Colonic mucosa (tissue), 4 donors: ENCODE results near the gene ERFE. TPM values are rescaled to one million over a fixed set of nuclear protein-coding genes. Genes with fewer than 3 reads are reported as not detected.
"Not testable (repeated sequence)": the region's sequence is repeated elsewhere in the genome, so short reads cannot be mapped to it uniquely, and the experiment has no call there.

Source experiments
- DNase-seq: peaks from one replicate; pipeline ENCODE4 v3.0.0-alpha.2; 2020
- H3K27ac ChIP-seq: fragments of 200-600 bp; one replicate; pipeline ENCODE4 v1.8.0; 2021
- H3K27me3 ChIP-seq: fragments of 200-600 bp; one replicate; pipeline ENCODE4 v1.8.0; 2021
- H3K36me3 ChIP-seq: fragments of 200-600 bp; one replicate; pipeline ENCODE4 v1.8.0; 2021
- H3K4me1 ChIP-seq: fragments of 200-600 bp; one replicate; pipeline ENCODE4 v1.8.0; 2021; ENCODE audit warnings: mild to moderate bottlenecking
- H3K4me3 ChIP-seq: fragments of 200-600 bp; one replicate; pipeline ENCODE4 v1.8.0; 2021
- H3K9ac ChIP-seq, 2 donors: one replicate each; pipeline ENCODE4 v1.7.0; 2013; ENCODE audit warnings: control low read depth in 2 of 2, low read depth in 2 of 2, low read length in 2 of 2
- H3K9me3 ChIP-seq: fragments of 200-600 bp; one replicate; pipeline ENCODE4 v1.8.0; 2021
- CTCF ChIP-seq: fragments of 200-600 bp; IDR thresholded peaks from one replicate; pipeline ENCODE4 v1.8.0; 2022; ENCODE audit warnings: antibody characterized with exemption, mild to moderate bottlenecking
- intact Hi-C: fragments of 100-400 bp; cut with DNase I; formaldehyde crosslinking; loops from one replicate; pipeline ENCODE4 v1.14.1; 2022
- total RNA-seq, 2 donors: library from RNA; stranded (reverse); fragmentation: NEBNext Ultra II Directional in 1 of 2; extraction: Animal tissue kit (Norgen Biotek cat#: 25700) in 1 of 2; gene quantifications; one replicate each; pipeline ENCODE4 v1.2.1, GENCODE V29; 2021
- donor health status: healthy.
- donor health status: DM: no; HTN: no; CAD: no.
- donor health status: DM: no; HTN: no; CAD: no.

ERFE gene
- total RNA-seq, 2 donors from 2014 or later = 0.50 TPM; not detected in 1

DNA sequence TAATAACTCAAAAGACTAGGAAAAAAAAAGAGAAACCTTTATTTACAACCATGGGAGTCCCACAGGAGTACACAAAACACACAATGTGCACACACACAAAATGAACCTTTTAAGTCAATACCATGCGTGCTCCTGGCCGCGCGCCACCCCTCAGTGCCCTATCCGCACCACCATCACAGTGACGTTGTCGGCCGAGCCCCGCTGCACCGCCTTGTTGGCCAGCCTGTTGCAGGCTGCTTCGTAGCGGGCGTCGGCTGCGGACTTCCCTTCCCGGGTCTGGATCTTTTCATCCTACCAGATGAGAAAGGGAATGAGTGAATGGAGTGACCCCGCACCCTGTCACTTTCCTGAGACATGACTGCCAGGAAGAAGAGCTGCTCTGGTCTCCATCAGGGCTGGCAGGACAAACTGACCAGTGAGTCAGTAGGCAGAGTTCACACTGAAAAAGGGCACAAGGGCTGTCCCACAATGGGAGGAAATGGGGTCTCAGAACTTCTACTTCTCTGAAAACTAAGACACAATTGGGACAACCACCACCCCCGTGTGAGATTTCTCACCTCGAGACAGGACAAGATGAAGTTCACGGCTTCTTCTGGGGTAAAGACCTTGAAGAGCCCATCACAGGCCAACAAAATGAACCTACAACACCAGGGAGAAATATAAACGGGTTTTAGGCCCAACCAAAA, 11.8 kb downstream of the ERFE start:
- no peak for TF ChIP-seq CTCF
- intact Hi-C loops = no loop called here
- Histone ChIP-seq H3K9ac (no peak overlapping the region), H3K9me3 (no peaks in the 10 kb centered on the region), H3K27ac (peak overlapping the region; percentile 48), H3K4me3 (no peak overlapping the region), H3K27me3 (no peaks in the 10 kb centered on the region), H3K4me1 (peaks cover 2% of the 10 kb centered on the region), H3K36me3 (peaks cover 8% of the 10 kb centered on the region)
- DNase-seq = no peak

- H3K36me3 ChIP-seq, intact Hi-C loops, H3K27me3 ChIP-seq, H3K4me3 ChIP-seq, H3K9me3 ChIP-seq, H3K9ac ChIP-seq, H3K4me1 ChIP-seq, DNase-seq, H3K27ac ChIP-seq: not testable (repeated sequence)
These were observed 12.3 kb downstream of the ERFE start for GRCh38 chr2:238171072-238171431.

DNA sequence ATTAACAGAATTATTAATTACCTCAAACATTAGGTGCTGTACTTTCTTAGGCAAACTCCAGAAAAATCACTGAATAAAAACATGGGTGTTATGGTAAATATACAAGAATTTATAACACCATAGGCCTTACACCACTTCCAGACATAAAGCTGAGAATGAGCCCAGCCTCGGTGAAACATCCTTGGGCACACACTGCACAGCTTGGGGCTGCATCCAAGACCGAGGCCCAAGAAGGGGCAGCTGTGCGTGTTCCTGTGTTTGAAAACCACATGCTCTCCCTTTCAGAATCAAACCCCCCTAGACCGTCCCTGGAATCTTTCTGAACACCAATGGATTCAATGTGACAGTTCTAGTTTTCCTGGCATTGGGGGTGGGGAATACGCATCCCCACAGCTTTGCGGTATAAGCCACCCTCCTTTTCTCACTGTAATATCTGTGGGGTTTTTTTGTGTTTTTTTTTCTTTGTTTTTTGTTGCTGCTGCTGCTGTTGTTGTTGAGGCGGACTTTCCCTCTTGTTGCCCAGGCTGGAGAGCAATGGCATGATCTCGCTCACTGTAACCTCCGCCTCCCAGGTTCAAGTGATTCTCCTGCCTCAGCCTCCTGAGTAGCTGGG, 12.9 kb downstream of the ERFE start:
- H3K27me3 ChIP-seq = no peaks in the 10 kb centered on the region
- H3K9me3 ChIP-seq = no peaks in the 10 kb centered on the region
- intact Hi-C loops = no loop called here
- no peak overlapping the region for H3K9ac ChIP-seq
- H3K36me3 ChIP-seq = peaks cover 8% of the 10 kb centered on the region
- H3K4me3 ChIP-seq = no peak overlapping the region
- no peak overlapping the region for H3K27ac ChIP-seq
- no peak for DNase-seq
- H3K4me1 ChIP-seq = peaks cover 2% of the 10 kb centered on the region
- no peak for TF ChIP-seq CTCF

DNA sequence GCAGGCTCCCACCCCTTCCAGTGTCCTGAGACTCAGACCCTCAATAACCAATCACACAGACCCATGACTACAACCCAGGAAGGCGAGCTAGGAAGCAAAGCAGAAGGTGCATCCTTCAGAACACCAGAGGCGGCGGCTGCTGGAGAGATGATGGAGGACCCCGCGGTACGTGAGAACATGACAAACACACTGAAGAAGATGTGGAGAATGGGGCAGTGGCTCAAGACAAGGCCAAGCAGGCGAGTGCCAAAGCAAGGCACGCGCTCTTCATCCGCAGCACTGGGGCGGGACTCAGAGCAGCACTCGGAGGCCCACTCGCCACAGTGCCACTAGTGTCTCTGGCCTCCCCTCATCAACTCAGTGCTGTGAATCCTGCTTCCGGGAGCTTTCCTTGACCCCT, 13.7 kb downstream of the ERFE start:
- no peaks in the 10 kb centered on the region for H3K27me3 ChIP-seq
- intact Hi-C loops = no loop called here
- no peak overlapping the region for H3K27ac ChIP-seq
- no peak for TF ChIP-seq CTCF
- peaks cover 8% of the 10 kb centered on the region for H3K36me3 ChIP-seq
- no peaks in the 10 kb centered on the region for H3K9me3 ChIP-seq
- H3K4me3 ChIP-seq = no peak overlapping the region
- DNase-seq = no peak
- H3K9ac ChIP-seq = no peak overlapping the region
- H3K4me1 ChIP-seq = peaks cover 2% of the 10 kb centered on the region

GRCh38 chr2:238173692-238174091, 14.9 kb downstream of the ERFE start:
- TF ChIP-seq CTCF = no peak
- DNase-seq = no peak
- Histone ChIP-seq H3K27ac (no peak overlapping the region), H3K4me1 (peaks cover 2% of the 10 kb centered on the region), H3K4me3 (no peak overlapping the region), H3K9ac (no peak overlapping the region), H3K9me3 (no peaks in the 10 kb centered on the region), H3K27me3 (no peaks in the 10 kb centered on the region), H3K36me3 (peaks cover 8% of the 10 kb centered on the region)
- intact Hi-C loops = no loop called here

GRCh38 chr2:238174291-238174690, 15.5 kb downstream of the ERFE start:
- Histone ChIP-seq H3K9me3 (no peaks in the 10 kb centered on the region), H3K9ac (no peak overlapping the region), H3K27ac (peak overlapping the region; percentile 46), H3K36me3 (peaks cover 8% of the 10 kb centered on the region), H3K27me3 (no peaks in the 10 kb centered on the region), H3K4me3 (no peak overlapping the region), H3K4me1 (peaks cover 2% of the 10 kb centered on the region)
- DNase-seq = no peak
- no peak for TF ChIP-seq CTCF
- intact Hi-C loops = no loop called here
